H1 (cell line): ENCODE data around the gene TMEM129. TPM values are rescaled to one million over a fixed set of nuclear protein-coding genes. Genes with fewer than 3 reads are reported as not detected.

ENCODE experiments used
- CTCF ChIA-PET: fragments of 300-600 bp; sonication (Branson Sonifier 250); formaldehyde crosslinking; loops from one replicate; lab custom pipeline; 2021; ENCODE audit not compliant: partially characterized antibody; lab: Charles Lee
- POLR2A ChIA-PET: fragments of 300-600 bp; sonication (Branson Sonifier 250); formaldehyde crosslinking; loops from one replicate; lab custom pipeline; 2021; ENCODE audit warnings: inconsistent platforms; ENCODE audit not compliant: partially characterized antibody; lab: Charles Lee
- DNase-seq, 2 experiments: peaks; one replicate each; pipeline versions ENCODE4 v3.0.0 to v3.0.0-alpha.2; 2010 to 2022; ENCODE audit warnings: low spot score in 2 of 2, low read depth in 1 of 2, mixed read lengths in 1 of 2
- FAIRE-seq: peaks from 2 replicates; lab custom pipeline; 2011; peaks lifted over from hg19 to GRCh38; lab: Jason Lieb, UNC
- H2AFZ ChIP-seq: 2 replicates; pipeline ENCODE4 v1.8.1; 2012; ENCODE audit warnings: low read length, inconsistent platforms
- H2AK5ac ChIP-seq: 2 replicates; pipeline ENCODE4 v1.6.1; 2013; ENCODE audit warnings: low read depth, low read length
- H2BK120ac ChIP-seq: replicated peaks from 2 replicates; pipeline ENCODE3; 2013; ENCODE audit warnings: low read depth, low read length, inconsistent platforms
- H2BK12ac ChIP-seq: 2 replicates; pipeline ENCODE4 v1.6.1; 2013; ENCODE audit warnings: low read depth, low read length
- H2BK15ac ChIP-seq: 2 replicates; pipeline ENCODE4 v1.6.1; 2013; ENCODE audit warnings: low read length
- H2BK20ac ChIP-seq: 2 replicates; pipeline ENCODE4 v1.6.1; 2013; ENCODE audit warnings: low read length
- H2BK5ac ChIP-seq: 2 replicates; pipeline ENCODE4 v1.6.1; 2013; ENCODE audit warnings: low read depth, low read length
- H3K14ac ChIP-seq: 2 replicates; pipeline ENCODE4 v1.6.1; 2013; ENCODE audit warnings: inconsistent platforms; ENCODE audit not compliant: insufficient read length
- H3K18ac ChIP-seq: 2 replicates; pipeline ENCODE4 v1.6.1; 2013; ENCODE audit warnings: low read length; ENCODE audit errors: extremely low read depth
- H3K23ac ChIP-seq: 2 replicates; pipeline ENCODE4 v1.6.1; 2013; ENCODE audit warnings: inconsistent platforms; ENCODE audit not compliant: insufficient read length
- H3K23me2 ChIP-seq: 2 replicates; pipeline ENCODE4 v1.6.1; 2013; ENCODE audit warnings: low read depth, low read length
- H3K27ac ChIP-seq: 2 replicates; pipeline ENCODE4 v1.6.1; 2011; ENCODE audit warnings: low read depth, low read length, inconsistent platforms
- H3K27me3 ChIP-seq, 4 experiments: replicated peaks in 1 of 4; 1 replicate in 1 of 4; 2 replicates in 3 of 4; pipeline versions ENCODE4 v1.6.1 to v1.8.1; 2011 to 2013; ENCODE audit warnings: low read length in 3 of 4, mild to moderate bottlenecking in 3 of 4, inconsistent platforms in 2 of 4, mixed read lengths in 2 of 4, moderate library complexity in 1 of 4; ENCODE audit not compliant: control insufficient read depth in 3 of 4, insufficient read depth in 3 of 4; ENCODE audit errors: extremely low read depth in 1 of 4
- H3K36me3 ChIP-seq, 4 experiments: 2 replicates each; pipeline versions ENCODE4 v1.6.1 to v1.8.1; 2011 to 2013; ENCODE audit warnings: mild to moderate bottlenecking in 4 of 4, low read length in 3 of 4, moderate library complexity in 2 of 4, control low read depth in 1 of 4, inconsistent platforms in 1 of 4; ENCODE audit not compliant: insufficient read depth in 4 of 4, control insufficient read depth in 2 of 4
- H3K4ac ChIP-seq: replicated peaks from 2 replicates; pipeline ENCODE3; 2013; ENCODE audit warnings: low read length, low read depth, mixed read lengths, inconsistent platforms; ENCODE audit not compliant: insufficient read length
- H3K4me1 ChIP-seq, 4 experiments: replicated peaks in 1 of 4; 1 replicate in 1 of 4; 2 replicates in 3 of 4; pipeline versions ENCODE4 v1.6.1 to v1.8.1; 2011 to 2013; ENCODE audit warnings: low read length in 3 of 4, inconsistent platforms in 2 of 4, mixed read lengths in 1 of 4; ENCODE audit not compliant: insufficient read depth in 4 of 4, control insufficient read depth in 3 of 4
- H3K4me2 ChIP-seq, 2 experiments: 2 replicates each; pipeline versions ENCODE4 v1.6.1 to v1.8.1; 2011 to 2013; ENCODE audit warnings: low read depth in 2 of 2, low read length in 2 of 2, control low read depth in 1 of 2, inconsistent platforms in 1 of 2, mild to moderate bottlenecking in 1 of 2; ENCODE audit not compliant: insufficient read depth in 1 of 2
- H3K4me3 ChIP-seq, 4 experiments: fragments of 200-600, 300-600 bp in 1 of 4; sonication (generic), shearing (Covaris generic), sonication (Bioruptor Twin) in 1 of 4; 2 replicates each; pipeline versions ENCODE4 v1.5.1 to v1.8.1; 2011 to 2016; ENCODE audit warnings: low read length in 4 of 4, low read depth in 3 of 4, control low read depth in 2 of 4, inconsistent platforms in 2 of 4, mild to moderate bottlenecking in 2 of 4, mixed read lengths in 1 of 4, moderate library complexity in 1 of 4; ENCODE audit not compliant: insufficient read depth in 2 of 4; ENCODE audit errors: extremely low read depth in 1 of 4
- H3K56ac ChIP-seq: replicated peaks from 2 replicates; pipeline ENCODE3; 2013; ENCODE audit warnings: low read depth, mild to moderate bottlenecking, mixed read lengths, low read length, inconsistent platforms; ENCODE audit not compliant: insufficient read length
- H3K79me1 ChIP-seq: 2 replicates; pipeline ENCODE4 v1.6.1; 2013; ENCODE audit warnings: low read depth, low read length, control low read depth
- H3K79me2 ChIP-seq, 2 experiments: 2 replicates each; pipeline versions ENCODE4 v1.6.1 to v1.8.1; 2012 to 2013; ENCODE audit warnings: low read length in 2 of 2, mild to moderate bottlenecking in 2 of 2, inconsistent platforms in 1 of 2; ENCODE audit not compliant: insufficient read depth in 2 of 2, control insufficient read depth in 1 of 2
- H3K9ac ChIP-seq, 4 experiments: replicated peaks in 1 of 4; 1 replicate in 1 of 4; 2 replicates in 3 of 4; pipeline versions ENCODE4 v1.6.1 to v1.8.1; 2011 to 2013; ENCODE audit warnings: low read depth in 3 of 4, low read length in 3 of 4, control low read depth in 2 of 4, mild to moderate bottlenecking in 2 of 4, moderate library complexity in 2 of 4, inconsistent platforms in 1 of 4; ENCODE audit errors: extremely low read depth in 1 of 4
- H3K9me3 ChIP-seq, 2 experiments: 2 replicates each; pipeline versions ENCODE4 v1.6.1 to v1.8.1; 2012 to 2013; ENCODE audit warnings: mild to moderate bottlenecking in 2 of 2, moderate library complexity in 2 of 2, control low read depth in 1 of 2, inconsistent platforms in 1 of 2, low read depth in 1 of 2, low read length in 1 of 2, mixed read lengths in 1 of 2; ENCODE audit not compliant: insufficient read depth in 2 of 2
- H4K20me1 ChIP-seq, 2 experiments: replicated peaks in 1 of 2; 2 replicates each; pipeline versions ENCODE3 to v1.8.1; 2011 to 2013; ENCODE audit warnings: inconsistent platforms in 2 of 2, low read length in 2 of 2, mild to moderate bottlenecking in 1 of 2; ENCODE audit not compliant: insufficient read depth in 2 of 2, control insufficient read depth in 1 of 2
- H4K5ac ChIP-seq: 2 replicates; pipeline ENCODE4 v1.6.1; 2013; ENCODE audit warnings: low read length, low read depth, mixed read lengths, inconsistent platforms; ENCODE audit not compliant: insufficient read length
- H4K8ac ChIP-seq: 2 replicates; pipeline ENCODE4 v1.8.0; 2013; ENCODE audit warnings: mild to moderate bottlenecking, moderate library complexity, low read length, inconsistent platforms; ENCODE audit not compliant: insufficient read depth; ENCODE audit errors: extremely low read depth
- H4K91ac ChIP-seq: replicated peaks from 2 replicates; pipeline ENCODE3; 2013; ENCODE audit warnings: low read length, mixed read lengths, inconsistent platforms; ENCODE audit not compliant: insufficient read length
- GABPA ChIP-seq: IDR thresholded peaks from 2 replicates; pipeline ENCODE4 v1.6.1; 2011; ENCODE audit warnings: mild to moderate bottlenecking, low read length, moderate library complexity, borderline replicate concordance; ENCODE audit not compliant: insufficient read depth
- JUND ChIP-seq: IDR thresholded peaks from 2 replicates; pipeline ENCODE4 v1.6.1; 2011; ENCODE audit warnings: mild to moderate bottlenecking, improper control_type of control experiment, low read length
- RAD21 ChIP-seq, 2 experiments: IDR thresholded peaks in 1 of 2; conservative IDR thresholded peaks in 1 of 2; 2 replicates each; pipeline ENCODE4 v1.6.1; 2011; ENCODE audit warnings: low read depth in 2 of 2, low read length in 2 of 2, improper control_type of control experiment in 1 of 2, inconsistent platforms in 1 of 2, mild to moderate bottlenecking in 1 of 2, moderate library complexity in 1 of 2
- SIN3A ChIP-seq, 2 experiments: IDR thresholded peaks in 1 of 2; conservative IDR thresholded peaks in 1 of 2; 2 replicates each; pipeline ENCODE4 v1.6.1; 2011 to 2012; ENCODE audit warnings: low read length in 2 of 2, improper control_type of control experiment in 1 of 2, low read depth in 1 of 2, mild to moderate bottlenecking in 1 of 2
- SRF ChIP-seq: IDR thresholded peaks from 2 replicates; pipeline ENCODE4 v1.6.1; 2011; ENCODE audit warnings: mild to moderate bottlenecking, low read depth, low read length, moderate library complexity
- TCF12 ChIP-seq: IDR thresholded peaks from 2 replicates; pipeline ENCODE4 v1.6.1; 2011; ENCODE audit warnings: low read depth, mild to moderate bottlenecking, low read length
- TEAD4 ChIP-seq: IDR thresholded peaks from 2 replicates; pipeline ENCODE4 v1.6.1; 2012; ENCODE audit warnings: low read depth, low read length, inconsistent platforms, mixed read lengths
- WGBS, 2 experiments: shearing (Covaris generic) in 1 of 2; methylation state at CpG; one replicate each; pipeline versions ENCODE4 v1.1.6 to v1.1.7; 2013 to 2015; ENCODE audit warnings: low lambda C conversion rate in 2 of 2, mixed read lengths in 2 of 2, inconsistent platforms in 1 of 2, low coverage in 1 of 2, missing lambda C conversion rate in 1 of 2; ENCODE audit not compliant: insufficient replicate concordance in 2 of 2, insufficient coverage in 1 of 2, insufficient read length in 1 of 2; ENCODE audit errors: extremely low coverage in 1 of 2, missing lambda C conversion rate in 1 of 2; 5-methylcytosine and 5-hydroxymethylcytosine counted together
- polyA plus RNA-seq, 7 experiments: library from polyadenylated mRNA; depleted of rRNA in 3 of 7; stranded (reverse) in 5 of 7; unstranded in 2 of 7; fragments of >200 nt in 5 of 7; fragments of 200-250 nt in 2 of 7; gene quantifications; 1 replicate in 5 of 7; 2 replicates in 1 of 7; 4 replicates in 1 of 7; pipeline versions ENCODE4 v1.2.1 to v1.2.3, GENCODE V29; 2011 to 2013; ENCODE audit warnings: missing spikeins in 2 of 7, mixed read lengths in 2 of 7
- total RNA-seq: library from RNA; stranded (reverse); fragmentation: NEBNext Ultra II Directional; extraction: Animal tissue kit (Norgen Biotek cat#: 25700); gene quantifications from 2 replicates; pipeline ENCODE4 v1.2.1, GENCODE V29; 2021
- TF ChIP-seq, protein P1 (sequence below), 3 experiments: IDR thresholded peaks; 1 replicate in 2 of 3; 2 replicates in 1 of 3; pipeline versions ENCODE4 v1.5.1 to v1.6.1; 2011; ENCODE audit warnings: low read length in 3 of 3, mild to moderate bottlenecking in 3 of 3, inconsistent platforms in 2 of 3, low read depth in 1 of 3, moderate library complexity in 1 of 3; ENCODE audit not compliant: insufficient read depth in 1 of 3; ENCODE audit errors: control extremely low read depth in 1 of 3
- TF ChIP-seq, protein P2 (sequence below): IDR thresholded peaks from 2 replicates; pipeline ENCODE4 v1.6.1; 2012; ENCODE audit warnings: inconsistent platforms

Gene TMEM129
- total and polyA plus RNA-seq, 2 of the 8 experiments (the other 6 are each of a cell fraction or from before 2014, with no cell fraction given), result 31.5 to 58.7 TPM

DNA sequence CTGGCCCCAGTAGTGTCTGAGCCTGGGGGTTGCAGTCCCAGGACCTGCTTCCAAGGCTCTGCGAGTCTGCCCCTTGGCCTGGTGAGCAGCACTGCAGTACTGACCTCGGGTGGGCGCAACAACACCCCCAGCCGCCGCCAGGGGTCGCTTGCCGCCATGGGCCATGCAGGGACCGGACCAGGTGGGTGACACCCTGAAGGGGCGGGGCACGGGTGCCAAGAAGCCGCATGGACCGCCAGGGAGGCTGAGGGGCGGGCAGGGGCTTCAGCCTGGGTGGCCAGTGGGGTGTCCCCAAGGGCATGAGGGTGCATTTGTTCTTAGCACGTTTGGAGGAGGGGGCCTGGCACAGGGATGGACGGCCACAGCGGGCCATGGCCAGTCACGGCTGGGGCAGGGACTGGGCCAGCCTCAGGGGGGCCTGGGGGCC is 25.2 kb upstream of the TMEM129 start:
- peaks cover 5 to 7% of the 10 kb centered on the region in 2 experiments for H4K20me1 ChIP-seq
- no peaks in the 10 kb centered on the region for H3K9me3 ChIP-seq
- DNase-seq, result peak; percentile 85 to 100
- peaks cover 0 to 8% (median 5%) of the 10 kb centered on the region in 4 experiments; a peak in 6 of 7 replicates for H3K4me1 ChIP-seq
- no peak for FAIRE-seq
- WGBS, 2 experiments, result 24% methylated on average over 17 of the region's 17 CpGs; no CpG with 5 or more reads in 1 of the 2 experiments
- no peak overlapping the region for H3K23ac ChIP-seq
- POLR2A ChIA-PET, result interaction anchor here (1.3 to 5.6 kb wide), 8 partner anchors 10 to 66 kb away, joined by 4 to 38 read pairs (median 8); partner anchors contain the start of genes FGFR3, TACC3 and TMEM129
- H2BK20ac ChIP-seq, result no peak overlapping the region
- peak overlapping the region; percentile 55 for H4K91ac ChIP-seq
- no peak overlapping the region for H3K4me3 ChIP-seq
- H2BK5ac ChIP-seq, result no peak overlapping the region
- H3K23me2 ChIP-seq, result no peaks in the 10 kb centered on the region
- no peak overlapping the region for H3K4ac ChIP-seq
- no peak overlapping the region for H4K8ac ChIP-seq
- peaks cover 9 to 33% (median 27%) of the 10 kb centered on the region in 4 experiments for H3K36me3 ChIP-seq
- H3K56ac ChIP-seq, result no peak overlapping the region
- CTCF ChIA-PET, result interaction anchor here (0.9 to 52.9 kb wide), 13 partner anchors 9 to 154 kb away, joined by 3 to 2507 read pairs (median 5); partner anchors contain the start of gene FGFR3
- no peak overlapping the region for H2BK120ac ChIP-seq
- no peak overlapping the region for H2BK15ac ChIP-seq
- H4K5ac ChIP-seq, result no peak overlapping the region
- H3K9ac ChIP-seq, result no peak overlapping the region
- no peak overlapping the region for H3K18ac ChIP-seq
- no peak overlapping the region for H2BK12ac ChIP-seq
- H2AFZ ChIP-seq, result no peak overlapping the region
- no peak overlapping the region for H3K27ac ChIP-seq
- no peaks in the 10 kb centered on the region for H3K79me1 ChIP-seq
- no peak overlapping the region for H3K14ac ChIP-seq
- no peak overlapping the region for H2AK5ac ChIP-seq
- no peak overlapping the region for H3K4me2 ChIP-seq
- peaks cover 0 to 4% (median 0%) of the 10 kb centered on the region in 4 experiments; a peak in 2 of 7 replicates for H3K27me3 ChIP-seq
- no peaks in the 10 kb centered on the region for H3K79me2 ChIP-seq
- TF ChIP-seq JUND (0 out of 2 replicates have a peak, but pooled peaks have one; percentile 35), GABPA (peak; percentile 84), TCF12 (0 out of 2 replicates have a peak, but pooled peaks have one; percentile 48), RAD21 (IDR thresholded peaks at IDR 0.05 in 1 of 2, conservative IDR thresholded peaks at IDR 0.05 in 1 of 2; ENCODE audit: low read depth in 2 of 2, low read length in 2 of 2) (peak; percentile 83 to 90), SIN3A (conservative IDR thresholded peaks at IDR 0.05 in 1 of 2, IDR thresholded peaks at IDR 0.05 in 1 of 2; ENCODE audit: low read depth in 1 of 2, low read length in 2 of 2) (peak; percentile 34 to 77; a peak in 2 of 4 replicates), TEAD4 (0 out of 2 replicates have a peak, but pooled peaks have one; percentile 4), SRF (0 out of 2 replicates have a peak, but pooled peaks have one; percentile 15)
- TF ChIP-seq, protein P1, sequence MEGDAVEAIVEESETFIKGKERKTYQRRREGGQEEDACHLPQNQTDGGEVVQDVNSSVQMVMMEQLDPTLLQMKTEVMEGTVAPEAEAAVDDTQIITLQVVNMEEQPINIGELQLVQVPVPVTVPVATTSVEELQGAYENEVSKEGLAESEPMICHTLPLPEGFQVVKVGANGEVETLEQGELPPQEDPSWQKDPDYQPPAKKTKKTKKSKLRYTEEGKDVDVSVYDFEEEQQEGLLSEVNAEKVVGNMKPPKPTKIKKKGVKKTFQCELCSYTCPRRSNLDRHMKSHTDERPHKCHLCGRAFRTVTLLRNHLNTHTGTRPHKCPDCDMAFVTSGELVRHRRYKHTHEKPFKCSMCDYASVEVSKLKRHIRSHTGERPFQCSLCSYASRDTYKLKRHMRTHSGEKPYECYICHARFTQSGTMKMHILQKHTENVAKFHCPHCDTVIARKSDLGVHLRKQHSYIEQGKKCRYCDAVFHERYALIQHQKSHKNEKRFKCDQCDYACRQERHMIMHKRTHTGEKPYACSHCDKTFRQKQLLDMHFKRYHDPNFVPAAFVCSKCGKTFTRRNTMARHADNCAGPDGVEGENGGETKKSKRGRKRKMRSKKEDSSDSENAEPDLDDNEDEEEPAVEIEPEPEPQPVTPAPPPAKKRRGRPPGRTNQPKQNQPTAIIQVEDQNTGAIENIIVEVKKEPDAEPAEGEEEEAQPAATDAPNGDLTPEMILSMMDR (IDR thresholded peaks at IDR 0.05; ENCODE audit: control extremely low read depth in 1 of 3, insufficient read depth in 1 of 3, low read depth in 1 of 3, low read length in 3 of 3), result peak in 2 of 3 experiments; percentile 98 to 99; a peak in 3 of 4 replicates
- TF ChIP-seq, protein P2, sequence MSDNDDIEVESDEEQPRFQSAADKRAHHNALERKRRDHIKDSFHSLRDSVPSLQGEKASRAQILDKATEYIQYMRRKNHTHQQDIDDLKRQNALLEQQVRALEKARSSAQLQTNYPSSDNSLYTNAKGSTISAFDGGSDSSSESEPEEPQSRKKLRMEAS, result peak; percentile 79
